Loucy (cell line): ENCODE data around the gene GMFB.

Source experiments
- CTCF ChIP-seq: fragments of 200-600 bp; sonication (generic); conservative IDR thresholded peaks from 2 replicates; pipeline ENCODE4 v1.5.1; 2014; ENCODE audit warnings: mild to moderate bottlenecking, antibody characterized with exemption, low read length
- EZH2phosphoT487 ChIP-seq: fragments of 200-600 bp; IDR thresholded peaks from 2 replicates; pipeline ENCODE4 v1.6.1; 2018; ENCODE audit warnings: antibody characterized with exemption, mild to moderate bottlenecking, moderate library complexity, borderline replicate concordance

- TF ChIP-seq CTCF (no peak), EZH2phosphoT487 (no peak)
These were observed 12.0 kb upstream of the GMFB start for GRCh38 chr14:54500744-54501143.
